Fibroblast of lung (primary cell): ENCODE data around the gene CACTIN.

ENCODE experiments used
- CTCF ChIP-seq, 2 donors: IDR thresholded peaks in 1 of 2; conservative IDR thresholded peaks in 1 of 2; 1 replicate in 1 of 2; 2 replicates in 1 of 2; pipeline ENCODE4 v1.5.1; 2011 to 2012; ENCODE audit warnings: low read length in 2 of 2, control low read depth in 1 of 2, inconsistent platforms in 1 of 2, low read depth in 1 of 2, mild to moderate bottlenecking in 1 of 2
- EZH2 ChIP-seq: IDR thresholded peaks from 2 replicates; pipeline ENCODE4 v1.5.1; 2012; ENCODE audit warnings: low read length, control low read depth, mild to moderate bottlenecking; ENCODE audit errors: missing control alignments

- TF ChIP-seq CTCF (conservative IDR thresholded peaks at IDR 0.05 in 1 of 2, IDR thresholded peaks at IDR 0.05 in 1 of 2; ENCODE audit: low read depth in 1 of 2, low read length in 2 of 2), result no peak
- no peak for TF ChIP-seq EZH2
Observed at GRCh38 chr19:3620145-3620816, 6.3 kb downstream of the CACTIN start.
